Astrocyte of the cerebellum (primary cell): ENCODE results near the gene OR10A3.

Source experiments
- DNase-seq: peaks from one replicate; pipeline ENCODE4 v3.0.0-alpha.2; 2011; ENCODE audit warnings: low read depth
- H3K4me3 ChIP-seq: 2 replicates; pipeline ENCODE4 v1.5.1; 2011; ENCODE audit warnings: mild to moderate bottlenecking, low read depth, low read length, moderate library complexity
- in situ Hi-C: cut with HindIII; loops from 2 replicates; pipeline ENCODE4 v1.10.0; 2017; ENCODE audit warnings: low sequenced_read_pairs
- TF ChIP-seq, protein P1 (sequence below): IDR thresholded peaks from 2 replicates; pipeline ENCODE4 v1.5.1; 2012; ENCODE audit warnings: low read length, low read depth, moderate library complexity, mild to moderate bottlenecking; ENCODE audit errors: missing control alignments

Gene OR10A3

DNA sequence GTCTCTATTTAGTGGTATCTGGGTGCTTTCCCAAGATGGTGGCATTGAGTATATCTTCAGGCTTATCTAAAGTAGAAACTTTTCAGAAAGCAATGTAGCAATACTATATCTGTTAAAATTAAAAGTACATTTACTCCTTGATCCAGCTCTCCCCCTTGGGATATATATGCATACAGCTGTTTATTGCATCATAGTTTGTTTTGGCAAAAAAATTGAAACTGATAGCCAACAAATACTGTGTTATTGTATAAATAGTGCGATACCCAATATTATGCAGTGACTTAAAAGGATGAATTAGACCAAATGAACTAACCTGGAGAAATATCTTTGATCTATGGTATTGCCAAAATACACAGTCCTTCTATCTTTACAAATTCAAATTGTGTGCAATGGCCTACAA, 8.4 kb upstream of the OR10A3 start:
- TF ChIP-seq, protein P1, sequence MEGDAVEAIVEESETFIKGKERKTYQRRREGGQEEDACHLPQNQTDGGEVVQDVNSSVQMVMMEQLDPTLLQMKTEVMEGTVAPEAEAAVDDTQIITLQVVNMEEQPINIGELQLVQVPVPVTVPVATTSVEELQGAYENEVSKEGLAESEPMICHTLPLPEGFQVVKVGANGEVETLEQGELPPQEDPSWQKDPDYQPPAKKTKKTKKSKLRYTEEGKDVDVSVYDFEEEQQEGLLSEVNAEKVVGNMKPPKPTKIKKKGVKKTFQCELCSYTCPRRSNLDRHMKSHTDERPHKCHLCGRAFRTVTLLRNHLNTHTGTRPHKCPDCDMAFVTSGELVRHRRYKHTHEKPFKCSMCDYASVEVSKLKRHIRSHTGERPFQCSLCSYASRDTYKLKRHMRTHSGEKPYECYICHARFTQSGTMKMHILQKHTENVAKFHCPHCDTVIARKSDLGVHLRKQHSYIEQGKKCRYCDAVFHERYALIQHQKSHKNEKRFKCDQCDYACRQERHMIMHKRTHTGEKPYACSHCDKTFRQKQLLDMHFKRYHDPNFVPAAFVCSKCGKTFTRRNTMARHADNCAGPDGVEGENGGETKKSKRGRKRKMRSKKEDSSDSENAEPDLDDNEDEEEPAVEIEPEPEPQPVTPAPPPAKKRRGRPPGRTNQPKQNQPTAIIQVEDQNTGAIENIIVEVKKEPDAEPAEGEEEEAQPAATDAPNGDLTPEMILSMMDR: no peak
- DNase-seq: no peak

DNA sequence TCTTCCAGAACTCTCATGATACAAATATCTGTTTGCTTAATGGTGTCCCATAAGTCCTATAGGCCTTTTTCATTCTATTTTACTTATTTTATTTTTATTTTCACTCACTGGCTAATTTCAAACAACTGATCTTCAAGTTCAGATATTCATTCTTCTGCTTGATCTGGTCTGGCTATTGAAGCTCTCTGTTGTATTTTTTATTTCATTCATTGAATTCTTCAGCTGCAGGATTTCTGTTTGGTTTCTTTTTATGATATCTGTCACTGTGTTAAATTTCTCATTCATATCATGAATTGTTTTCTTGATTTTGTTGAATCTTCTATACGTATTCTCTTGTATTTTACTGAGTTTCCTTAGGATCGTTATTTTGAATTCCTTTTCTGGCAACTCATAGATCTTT, 2.6 kb upstream of the OR10A3 start:
- in situ Hi-C loops: no loop called here
- DNase-seq: no peak
- no peak overlapping the region for H3K4me3 ChIP-seq
- TF ChIP-seq, protein P1: no peak

More for the DNA sequence above, 8.4 kb upstream of the OR10A3 start:
- in situ Hi-C loops: no loop called here
- no peak overlapping the region for H3K4me3 ChIP-seq

DNA sequence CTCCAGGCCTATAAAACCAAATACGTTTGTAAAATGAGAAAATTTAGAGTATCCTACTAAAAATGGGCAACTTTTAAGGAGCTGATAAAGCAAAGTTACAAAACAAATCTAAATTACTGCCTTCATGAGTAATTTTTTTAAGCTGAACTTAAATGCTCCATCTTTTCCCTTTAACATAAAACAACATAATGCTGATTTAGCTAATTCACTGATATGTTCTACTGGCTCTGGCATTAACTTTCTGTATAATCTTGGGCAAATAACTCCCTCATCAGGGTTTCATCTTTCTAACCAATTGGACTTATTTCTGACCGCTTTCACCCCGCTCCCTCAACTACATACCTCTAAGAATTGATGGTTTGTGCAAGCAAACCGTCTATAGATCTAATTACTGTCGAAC, 362 bp downstream of the OR10A3 start:
- no peak overlapping the region for H3K4me3 ChIP-seq
- no peak for DNase-seq
- in situ Hi-C loops: no loop called here
- TF ChIP-seq, protein P1: no peak

DNA sequence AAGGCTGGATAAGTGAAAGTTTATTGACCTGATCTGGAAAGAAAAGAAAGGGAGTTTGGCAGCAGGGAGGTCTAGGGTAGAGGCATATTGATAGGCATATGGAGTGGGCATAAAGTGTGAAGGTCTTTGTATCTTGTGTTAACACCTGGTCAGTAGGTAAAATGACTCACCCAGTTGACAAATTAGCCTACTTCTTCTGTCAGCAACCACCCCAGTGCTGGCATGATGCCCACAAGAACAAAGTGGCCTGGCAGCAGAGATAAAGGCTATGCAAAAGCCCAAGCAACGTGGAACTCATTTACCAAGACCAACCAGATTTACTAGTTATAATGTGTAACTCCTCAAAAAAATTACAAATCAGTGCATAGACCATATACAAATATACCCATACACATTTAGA, 4.9 kb downstream of the OR10A3 start:
- no peak for DNase-seq
- no peak overlapping the region for H3K4me3 ChIP-seq
- in situ Hi-C loops: no loop called here
- TF ChIP-seq, protein P1: no peak

DNA sequence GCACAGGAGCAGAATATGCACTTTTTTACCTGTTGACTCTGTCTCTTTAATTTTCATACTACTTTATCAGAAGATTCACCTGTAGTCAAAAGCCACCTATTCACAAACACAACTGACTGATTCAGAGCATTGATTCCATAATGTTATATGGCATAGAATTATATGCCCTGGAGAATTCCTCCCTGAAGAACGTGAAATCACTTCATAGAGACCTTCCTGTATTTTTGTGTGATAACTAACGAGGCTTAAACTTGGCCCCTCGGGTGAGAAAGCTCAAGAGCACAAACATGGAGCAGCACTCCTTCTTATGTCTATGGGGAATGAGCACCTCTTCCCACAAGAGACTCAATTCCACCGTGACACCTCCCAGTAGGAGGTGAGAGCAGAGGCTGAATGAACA, 10.3 kb downstream of the OR10A3 start, which contains the start of gene OR10A6:
OR10A6 (minus strand) TSS at position 101 of the 400 bp plus-strand sequence. CDS start 2,606 bp downstream, outside the sequence.
- TF ChIP-seq, protein P1: no peak
- H3K4me3 ChIP-seq: no peak within 1 kb of the TSS
- in situ Hi-C loops: no loop called here
- no peak for DNase-seq

DNA sequence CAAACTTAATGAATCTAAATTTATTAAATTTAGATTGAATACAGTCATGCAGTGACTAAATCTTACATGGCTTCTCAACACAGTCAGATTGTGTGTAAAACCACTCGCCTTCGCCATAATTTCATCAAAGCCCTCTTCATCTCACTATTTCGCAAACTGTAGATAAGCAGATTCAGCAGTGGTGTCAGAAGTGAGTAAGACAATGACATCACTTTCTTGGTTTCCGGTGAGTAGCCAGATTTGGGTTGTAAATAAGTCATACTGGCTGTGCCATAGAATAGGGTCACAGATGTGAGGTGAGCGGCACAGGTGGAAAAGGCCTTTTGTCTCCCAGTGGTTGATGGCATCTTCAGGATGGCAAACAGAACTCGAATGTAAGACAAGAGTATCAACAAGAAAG, 13.9 kb downstream of the OR10A3 start:
- H3K4me3 ChIP-seq: no peak overlapping the region
- in situ Hi-C loops: no loop called here
- TF ChIP-seq, protein P1: no peak
- no peak for DNase-seq

DNA sequence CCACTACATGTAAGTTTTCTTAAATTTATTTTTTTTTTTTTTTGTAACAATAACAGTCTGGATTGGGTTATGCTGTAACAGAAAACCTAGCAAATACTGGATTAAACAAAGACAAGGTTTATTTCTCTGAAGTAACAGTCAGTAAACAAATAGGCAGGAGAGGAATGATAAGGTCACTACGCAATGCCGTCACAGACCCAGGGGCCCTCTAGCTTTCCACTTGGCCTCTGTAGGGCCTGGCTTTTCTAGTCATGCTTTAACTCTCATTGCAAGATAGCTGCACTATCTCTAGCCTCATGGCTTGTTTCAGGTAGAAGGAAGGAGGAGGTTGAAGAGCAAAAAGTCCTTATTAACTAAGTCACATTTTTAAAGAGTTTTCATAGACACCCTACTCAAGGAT, 17.0 kb downstream of the OR10A3 start:
- no peak for DNase-seq

More for the DNA sequence above, 17.0 kb downstream of the OR10A3 start:
- H3K4me3 ChIP-seq: no peak overlapping the region
- TF ChIP-seq, protein P1: no peak
- in situ Hi-C loops: no loop called here
